ENCODE measurements around the gene PSMG4.

PSMG4 gene

DNA sequence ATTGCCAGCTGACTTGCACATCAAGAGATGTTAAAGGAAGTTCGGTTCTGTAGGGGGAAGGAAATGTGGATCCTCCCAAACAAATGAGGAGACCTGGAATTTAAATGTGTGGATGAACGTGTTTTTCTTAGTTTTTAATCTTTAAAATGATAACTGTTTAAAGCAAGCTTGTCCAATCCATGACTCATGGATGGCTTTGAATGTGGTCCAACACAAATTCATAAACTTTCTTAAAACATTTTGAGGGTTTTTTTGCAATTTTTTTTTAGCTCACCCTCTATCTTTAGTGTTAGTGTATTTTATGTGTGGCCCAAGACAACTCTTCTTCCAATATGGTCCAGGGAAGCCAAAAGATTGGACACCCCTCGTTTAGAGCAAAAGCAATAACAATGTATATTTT lies 43.8 kb upstream of the PSMG4 start:
- Histone ChIP-seq H3K27ac (replicated peaks) (no peak overlapping the region), H3K27me3 (ENCODE audit: insufficient read depth, poor library complexity, severe bottlenecking) (peaks cover 9% of the 10 kb centered on the region), H3K4me3 (replicated peaks; ENCODE audit: insufficient read depth, low read length) (no peak overlapping the region)
- no peak for TF ChIP-seq POLR2AphosphoS5 (IDR thresholded peaks at IDR 0.05; ENCODE audit: low read depth)
- DNase-seq (ENCODE audit: low read depth in 1 of 2, low spot score in 1 of 2): no peak

- Histone ChIP-seq H3K4me3 (replicated peaks; ENCODE audit: insufficient read depth, low read length) (no peak overlapping the region), H3K27ac (replicated peaks) (no peak overlapping the region), H3K27me3 (ENCODE audit: insufficient read depth, poor library complexity, severe bottlenecking) (peaks cover 9% of the 10 kb centered on the region)
- TF ChIP-seq REST (IDR thresholded peaks at IDR 0.05; ENCODE audit: insufficient replicate concordance, low read depth) (no peak), SPI1 (IDR thresholded peaks at IDR 0.05; ENCODE audit: borderline replicate concordance, low read depth) (no peak), POLR2AphosphoS5 (IDR thresholded peaks at IDR 0.05; ENCODE audit: low read depth) (no peak), GABPA (IDR thresholded peaks at IDR 0.05; ENCODE audit: low read depth) (no peak)
- TF ChIP-seq, protein P1, sequence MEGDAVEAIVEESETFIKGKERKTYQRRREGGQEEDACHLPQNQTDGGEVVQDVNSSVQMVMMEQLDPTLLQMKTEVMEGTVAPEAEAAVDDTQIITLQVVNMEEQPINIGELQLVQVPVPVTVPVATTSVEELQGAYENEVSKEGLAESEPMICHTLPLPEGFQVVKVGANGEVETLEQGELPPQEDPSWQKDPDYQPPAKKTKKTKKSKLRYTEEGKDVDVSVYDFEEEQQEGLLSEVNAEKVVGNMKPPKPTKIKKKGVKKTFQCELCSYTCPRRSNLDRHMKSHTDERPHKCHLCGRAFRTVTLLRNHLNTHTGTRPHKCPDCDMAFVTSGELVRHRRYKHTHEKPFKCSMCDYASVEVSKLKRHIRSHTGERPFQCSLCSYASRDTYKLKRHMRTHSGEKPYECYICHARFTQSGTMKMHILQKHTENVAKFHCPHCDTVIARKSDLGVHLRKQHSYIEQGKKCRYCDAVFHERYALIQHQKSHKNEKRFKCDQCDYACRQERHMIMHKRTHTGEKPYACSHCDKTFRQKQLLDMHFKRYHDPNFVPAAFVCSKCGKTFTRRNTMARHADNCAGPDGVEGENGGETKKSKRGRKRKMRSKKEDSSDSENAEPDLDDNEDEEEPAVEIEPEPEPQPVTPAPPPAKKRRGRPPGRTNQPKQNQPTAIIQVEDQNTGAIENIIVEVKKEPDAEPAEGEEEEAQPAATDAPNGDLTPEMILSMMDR (IDR thresholded peaks at IDR 0.05; ENCODE audit: insufficient read depth, low read length): no peak
- DNase-seq (ENCODE audit: low read depth in 1 of 2, low spot score in 1 of 2): no peak
Observed at GRCh38 chr6:3217286-3217685, 41.5 kb upstream of the PSMG4 start.

DNA sequence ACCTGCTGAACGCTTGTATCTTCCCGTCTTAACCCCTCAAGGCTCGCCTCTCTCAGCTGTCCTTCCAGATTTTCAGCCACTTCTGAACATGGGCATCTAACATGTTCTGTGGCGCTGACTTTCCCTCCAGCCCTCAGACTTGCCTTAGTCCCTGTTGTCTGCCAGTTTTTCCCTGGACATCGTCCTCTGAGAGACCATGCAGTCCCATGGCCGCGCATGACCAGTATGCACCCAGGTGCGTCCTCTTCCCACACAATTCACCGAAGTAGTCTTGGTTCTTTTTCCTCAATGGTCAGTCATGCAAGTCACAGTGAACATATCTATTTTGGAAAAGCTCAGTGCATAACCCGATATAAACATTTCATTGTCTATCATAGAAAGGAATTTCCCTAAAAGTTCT lies 40.5 kb upstream of the PSMG4 start:
- no peak for DNase-seq (ENCODE audit: low read depth in 1 of 2, low spot score in 1 of 2)
- no peak overlapping the region for H3K27ac ChIP-seq (replicated peaks)
- H3K4me3 ChIP-seq (replicated peaks; ENCODE audit: insufficient read depth, low read length): no peak overlapping the region
- TF ChIP-seq, protein P1 (IDR thresholded peaks at IDR 0.05; ENCODE audit: insufficient read depth, low read length): no peak
- TF ChIP-seq SPI1 (IDR thresholded peaks at IDR 0.05; ENCODE audit: borderline replicate concordance, low read depth) (no peak), REST (IDR thresholded peaks at IDR 0.05; ENCODE audit: insufficient replicate concordance, low read depth) (no peak), GABPA (IDR thresholded peaks at IDR 0.05; ENCODE audit: low read depth) (no peak), POLR2AphosphoS5 (IDR thresholded peaks at IDR 0.05; ENCODE audit: low read depth) (no peak)
- H3K27me3 ChIP-seq (ENCODE audit: insufficient read depth, poor library complexity, severe bottlenecking): peaks cover 11% of the 10 kb centered on the region

- Histone ChIP-seq H3K27me3 (ENCODE audit: insufficient read depth, poor library complexity, severe bottlenecking) (peaks cover 24% of the 10 kb centered on the region), H3K4me3 (replicated peaks; ENCODE audit: insufficient read depth, low read length) (no peak overlapping the region), H3K27ac (replicated peaks) (no peak overlapping the region)
- no peak for TF ChIP-seq SPI1 (IDR thresholded peaks at IDR 0.05; ENCODE audit: borderline replicate concordance, low read depth)
- TF ChIP-seq GABPA (IDR thresholded peaks at IDR 0.05; ENCODE audit: low read depth): no peak
- TF ChIP-seq, protein P1 (IDR thresholded peaks at IDR 0.05; ENCODE audit: insufficient read depth, low read length): no peak
- no peak for TF ChIP-seq REST (IDR thresholded peaks at IDR 0.05; ENCODE audit: insufficient replicate concordance, low read depth)
- no peak for TF ChIP-seq POLR2AphosphoS5 (IDR thresholded peaks at IDR 0.05; ENCODE audit: low read depth)
- no peak for DNase-seq (ENCODE audit: low read depth in 1 of 2, low spot score in 1 of 2)
Observed at GRCh38 chr6:3220366-3220765, 38.4 kb upstream of the PSMG4 start.

Data from HL-60 (cell line).